MG63 (cell line): Measurements from ENCODE around the gene SLC16A7. TPM values are rescaled to one million over a fixed set of nuclear protein-coding genes. Genes with fewer than 3 reads are reported as not detected.

ENCODE experiments used
- DNase-seq: peaks from one replicate; pipeline ENCODE4 v3.0.0-alpha.2; 2020
- H3K27me3 ChIP-seq: fragments of 250-450 bp; sonication (Bioruptor Pico); 2 replicates; pipeline ENCODE4 v1.5.1; 2020; ENCODE audit warnings: mild to moderate bottlenecking, moderate library complexity
- H3K36me3 ChIP-seq: fragments of 250-450 bp; sonication (Bioruptor Pico); 2 replicates; pipeline ENCODE4 v1.5.1; 2020; ENCODE audit warnings: mild to moderate bottlenecking, moderate library complexity
- H3K4me3 ChIP-seq: fragments of 250-450 bp; sonication (Bioruptor Pico); 2 replicates; pipeline ENCODE4 v1.5.1; 2020; ENCODE audit warnings: mild to moderate bottlenecking, moderate library complexity
- H3K9me3 ChIP-seq: fragments of 250-450 bp; sonication (Bioruptor Pico); 2 replicates; pipeline ENCODE4 v1.5.1; 2020; ENCODE audit warnings: mild to moderate bottlenecking, moderate library complexity
- total RNA-seq: library from RNA; depleted of rRNA; stranded (reverse); fragments of >200 nt; shearing (Covaris generic); gene quantifications from 2 replicates; pipeline ENCODE4 v1.2.3, GENCODE V29; 2014; ENCODE audit warnings: low replicate concordance

SLC16A7 gene
- total RNA-seq, 1 experiment from 2014 or later = 6.3 TPM

GRCh38 chr12:59698600-59698999, 102.8 kb downstream of the SLC16A7 start:
- no peaks in the 10 kb centered on the region for H3K9me3 ChIP-seq
- no peaks in the 10 kb centered on the region for H3K27me3 ChIP-seq
- no peaks in the 10 kb centered on the region for H3K36me3 ChIP-seq
- DNase-seq = no peak
- H3K4me3 ChIP-seq = no peak overlapping the region

- no peak overlapping the region for H3K4me3 ChIP-seq
- no peaks in the 10 kb centered on the region for H3K27me3 ChIP-seq
- no peaks in the 10 kb centered on the region for H3K36me3 ChIP-seq
- no peak for DNase-seq
- no peaks in the 10 kb centered on the region for H3K9me3 ChIP-seq
Observed at GRCh38 chr12:59699421-59700152, 103.8 kb downstream of the SLC16A7 start.

- H3K9me3 ChIP-seq = no peaks in the 10 kb centered on the region
- DNase-seq = no peak
- no peaks in the 10 kb centered on the region for H3K27me3 ChIP-seq
- no peak overlapping the region for H3K4me3 ChIP-seq
- H3K36me3 ChIP-seq = no peaks in the 10 kb centered on the region
Observed at GRCh38 chr12:59700153-59700450, 104.3 kb downstream of the SLC16A7 start.

GRCh38 chr12:59708064-59708463, 112.2 kb downstream of the SLC16A7 start:
- DNase-seq = no peak

GRCh38 chr12:59708484-59708883, 112.7 kb downstream of the SLC16A7 start:
- H3K4me3 ChIP-seq = no peak overlapping the region
- H3K9me3 ChIP-seq = no peaks in the 10 kb centered on the region
- no peaks in the 10 kb centered on the region for H3K36me3 ChIP-seq
- no peak for DNase-seq
- H3K27me3 ChIP-seq = no peaks in the 10 kb centered on the region

More at GRCh38 chr12:59708064-59708463, 112.2 kb downstream of the SLC16A7 start:
- no peaks in the 10 kb centered on the region for H3K36me3 ChIP-seq
- no peaks in the 10 kb centered on the region for H3K27me3 ChIP-seq
- no peak overlapping the region for H3K4me3 ChIP-seq
- no peaks in the 10 kb centered on the region for H3K9me3 ChIP-seq

- H3K27me3 ChIP-seq = no peaks in the 10 kb centered on the region
- DNase-seq = no peak
- no peaks in the 10 kb centered on the region for H3K36me3 ChIP-seq
- no peak overlapping the region for H3K4me3 ChIP-seq
- H3K9me3 ChIP-seq = no peaks in the 10 kb centered on the region
Observed at GRCh38 chr12:59710004-59710628, 114.3 kb downstream of the SLC16A7 start.

GRCh38 chr12:59710964-59711363, 115.1 kb downstream of the SLC16A7 start:
- no peak overlapping the region for H3K4me3 ChIP-seq
- no peaks in the 10 kb centered on the region for H3K36me3 ChIP-seq
- no peaks in the 10 kb centered on the region for H3K9me3 ChIP-seq
- H3K27me3 ChIP-seq = no peaks in the 10 kb centered on the region
- no peak for DNase-seq

GRCh38 chr12:59715434-59715833, 119.6 kb downstream of the SLC16A7 start:
- DNase-seq = no peak
- Histone ChIP-seq H3K27me3 (no peaks in the 10 kb centered on the region), H3K4me3 (no peak overlapping the region), H3K36me3 (no peaks in the 10 kb centered on the region), H3K9me3 (no peaks in the 10 kb centered on the region)

GRCh38 chr12:59716043-59716442, 120.2 kb downstream of the SLC16A7 start:
- H3K4me3 ChIP-seq = no peak overlapping the region
- H3K36me3 ChIP-seq = no peaks in the 10 kb centered on the region
- DNase-seq = no peak
- H3K9me3 ChIP-seq = no peaks in the 10 kb centered on the region
- H3K27me3 ChIP-seq = no peaks in the 10 kb centered on the region

- no peaks in the 10 kb centered on the region for H3K9me3 ChIP-seq
Observed at GRCh38 chr12:59717436-59717835, 121.6 kb downstream of the SLC16A7 start.

GRCh38 chr12:59719701-59720100, 123.9 kb downstream of the SLC16A7 start:
- Histone ChIP-seq H3K27me3 (no peaks in the 10 kb centered on the region), H3K9me3 (no peaks in the 10 kb centered on the region), H3K4me3 (no peak overlapping the region), H3K36me3 (no peaks in the 10 kb centered on the region)
- DNase-seq = no peak

More at GRCh38 chr12:59717436-59717835, 121.6 kb downstream of the SLC16A7 start:
- no peaks in the 10 kb centered on the region for H3K27me3 ChIP-seq
- H3K36me3 ChIP-seq = no peaks in the 10 kb centered on the region
- no peak overlapping the region for H3K4me3 ChIP-seq
- no peak for DNase-seq

- H3K9me3 ChIP-seq = no peaks in the 10 kb centered on the region
- no peak for DNase-seq
- no peaks in the 10 kb centered on the region for H3K27me3 ChIP-seq
- no peak overlapping the region for H3K4me3 ChIP-seq
- no peaks in the 10 kb centered on the region for H3K36me3 ChIP-seq
Observed at GRCh38 chr12:59723520-59723919, 127.7 kb downstream of the SLC16A7 start.

- H3K27me3 ChIP-seq = no peaks in the 10 kb centered on the region
- no peaks in the 10 kb centered on the region for H3K9me3 ChIP-seq
- DNase-seq = no peak
- H3K4me3 ChIP-seq = no peak overlapping the region
- H3K36me3 ChIP-seq = no peaks in the 10 kb centered on the region
Observed at GRCh38 chr12:59724011-59724695, 128.3 kb downstream of the SLC16A7 start.

GRCh38 chr12:59733200-59733599, 137.4 kb downstream of the SLC16A7 start:
- H3K36me3 ChIP-seq = no peaks in the 10 kb centered on the region
- no peak for DNase-seq
- no peaks in the 10 kb centered on the region for H3K27me3 ChIP-seq
- H3K9me3 ChIP-seq = no peaks in the 10 kb centered on the region
- H3K4me3 ChIP-seq = no peak overlapping the region

- H3K4me3 ChIP-seq = no peak overlapping the region
- DNase-seq = no peak
- H3K27me3 ChIP-seq = no peaks in the 10 kb centered on the region
Observed at GRCh38 chr12:59734371-59734770, 138.5 kb downstream of the SLC16A7 start.

GRCh38 chr12:59735231-59735630, 139.4 kb downstream of the SLC16A7 start:
- Histone ChIP-seq H3K9me3 (no peaks in the 10 kb centered on the region), H3K4me3 (no peak overlapping the region), H3K27me3 (no peaks in the 10 kb centered on the region), H3K36me3 (no peaks in the 10 kb centered on the region)
- DNase-seq = no peak

More at GRCh38 chr12:59734371-59734770, 138.5 kb downstream of the SLC16A7 start:
- H3K36me3 ChIP-seq = no peaks in the 10 kb centered on the region
- H3K9me3 ChIP-seq = no peaks in the 10 kb centered on the region

- DNase-seq = no peak
- no peaks in the 10 kb centered on the region for H3K9me3 ChIP-seq
- no peaks in the 10 kb centered on the region for H3K36me3 ChIP-seq
- no peak overlapping the region for H3K4me3 ChIP-seq
- H3K27me3 ChIP-seq = no peaks in the 10 kb centered on the region
Observed at GRCh38 chr12:59736359-59736758, 140.5 kb downstream of the SLC16A7 start.

GRCh38 chr12:59736786-59737185, 141.0 kb downstream of the SLC16A7 start:
- no peak overlapping the region for H3K4me3 ChIP-seq
- no peaks in the 10 kb centered on the region for H3K36me3 ChIP-seq
- H3K9me3 ChIP-seq = no peaks in the 10 kb centered on the region
- peak; percentile 57 for DNase-seq
- no peaks in the 10 kb centered on the region for H3K27me3 ChIP-seq
